ENCODE data around the gene DGKH.
"Not testable (repeated sequence)": the region's sequence is repeated elsewhere in the genome, so short reads cannot be mapped to it uniquely, and the experiment has no call there.

Gene DGKH

GRCh38 chr13:42127047-42127446, 78.6 kb downstream of the DGKH start:
- TF ChIP-seq CTCF (IDR thresholded peaks at IDR 0.05; ENCODE audit: low read depth, low read length) = no peak
- no peak overlapping the region for H3K4me3 ChIP-seq (ENCODE audit: low read depth, low read length)

- TF ChIP-seq CTCF (IDR thresholded peaks at IDR 0.05; ENCODE audit: low read depth, low read length) = no peak
- H3K4me3 ChIP-seq (ENCODE audit: low read depth, low read length) = no peak overlapping the region
These were observed 80.6 kb downstream of the DGKH start for GRCh38 chr13:42129033-42129432.

- no peak for TF ChIP-seq CTCF (IDR thresholded peaks at IDR 0.05; ENCODE audit: low read depth, low read length)
- H3K4me3 ChIP-seq (ENCODE audit: low read depth, low read length) = no peak overlapping the region
These were observed 88.1 kb downstream of the DGKH start for GRCh38 chr13:42136518-42136917.

GRCh38 chr13:42137856-42138537, 89.5 kb downstream of the DGKH start:
- no peak for TF ChIP-seq CTCF (IDR thresholded peaks at IDR 0.05; ENCODE audit: low read depth, low read length)
- H3K4me3 ChIP-seq (ENCODE audit: low read depth, low read length) = no peak overlapping the region

- no peak for TF ChIP-seq CTCF (IDR thresholded peaks at IDR 0.05; ENCODE audit: low read depth, low read length)
These were observed 92.0 kb downstream of the DGKH start for GRCh38 chr13:42140494-42140893.

GRCh38 chr13:42141052-42141451, 92.6 kb downstream of the DGKH start:
- H3K4me3 ChIP-seq (ENCODE audit: low read depth, low read length) = not testable (repeated sequence)

More at GRCh38 chr13:42140494-42140893, 92.0 kb downstream of the DGKH start:
- no peak overlapping the region for H3K4me3 ChIP-seq (ENCODE audit: low read depth, low read length)

- no peak for TF ChIP-seq CTCF (IDR thresholded peaks at IDR 0.05; ENCODE audit: low read depth, low read length)
- no peak overlapping the region for H3K4me3 ChIP-seq (ENCODE audit: low read depth, low read length)
These were observed 97.9 kb downstream of the DGKH start for GRCh38 chr13:42146359-42146758.

- no peak overlapping the region for H3K4me3 ChIP-seq (ENCODE audit: low read depth, low read length)
- TF ChIP-seq CTCF (IDR thresholded peaks at IDR 0.05; ENCODE audit: low read depth, low read length) = no peak
These were observed 100.1 kb downstream of the DGKH start for GRCh38 chr13:42148538-42148937.
